ENCODE results near the gene PTPN14. TPM values are rescaled to one million over a fixed set of nuclear protein-coding genes. Genes with fewer than 3 reads are reported as not detected.

PTPN14 gene
- total RNA-seq, 4 donors from 2014 or later = 4.5 to 9.7 (median 7.1) TPM

DNA sequence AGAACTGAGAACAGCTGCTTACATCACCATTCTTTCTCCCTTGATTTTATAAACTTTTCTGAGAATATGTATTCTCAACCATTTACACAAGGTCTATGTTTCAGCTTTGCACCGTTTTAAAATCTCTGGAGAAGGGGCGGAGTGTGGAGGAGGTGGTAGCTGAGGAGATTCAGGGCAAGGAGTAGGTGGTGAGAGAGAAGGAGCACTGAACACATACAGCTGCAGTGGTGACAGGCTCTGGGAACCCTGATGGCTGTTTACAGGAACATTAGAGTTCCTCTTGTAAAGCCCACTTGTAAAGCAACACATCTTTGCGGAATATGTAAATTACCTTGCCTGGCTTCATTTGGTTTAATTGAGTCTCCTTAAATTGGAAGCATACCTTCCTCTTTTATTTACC lies 180.8 kb downstream of the PTPN14 start:
- in situ Hi-C loops (cut with MboI; ENCODE audit: low pct_ligation_motif_present in 1 of 4, low pct_unique_long_range_greater_than_20kb in 1 of 4, low sequenced_read_pairs in 3 of 4) = no loop called here
- H3K36me3 ChIP-seq = no peaks in the 10 kb centered on the region
- DNase-seq = no peak
- TF ChIP-seq POLR2A (IDR thresholded peaks at IDR 0.05) (no peak), POLR2AphosphoS5 (IDR thresholded peaks at IDR 0.05) (no peak), EP300 (IDR thresholded peaks at IDR 0.05; ENCODE audit: low read depth) (no peak)
- TF ChIP-seq, protein P1, sequence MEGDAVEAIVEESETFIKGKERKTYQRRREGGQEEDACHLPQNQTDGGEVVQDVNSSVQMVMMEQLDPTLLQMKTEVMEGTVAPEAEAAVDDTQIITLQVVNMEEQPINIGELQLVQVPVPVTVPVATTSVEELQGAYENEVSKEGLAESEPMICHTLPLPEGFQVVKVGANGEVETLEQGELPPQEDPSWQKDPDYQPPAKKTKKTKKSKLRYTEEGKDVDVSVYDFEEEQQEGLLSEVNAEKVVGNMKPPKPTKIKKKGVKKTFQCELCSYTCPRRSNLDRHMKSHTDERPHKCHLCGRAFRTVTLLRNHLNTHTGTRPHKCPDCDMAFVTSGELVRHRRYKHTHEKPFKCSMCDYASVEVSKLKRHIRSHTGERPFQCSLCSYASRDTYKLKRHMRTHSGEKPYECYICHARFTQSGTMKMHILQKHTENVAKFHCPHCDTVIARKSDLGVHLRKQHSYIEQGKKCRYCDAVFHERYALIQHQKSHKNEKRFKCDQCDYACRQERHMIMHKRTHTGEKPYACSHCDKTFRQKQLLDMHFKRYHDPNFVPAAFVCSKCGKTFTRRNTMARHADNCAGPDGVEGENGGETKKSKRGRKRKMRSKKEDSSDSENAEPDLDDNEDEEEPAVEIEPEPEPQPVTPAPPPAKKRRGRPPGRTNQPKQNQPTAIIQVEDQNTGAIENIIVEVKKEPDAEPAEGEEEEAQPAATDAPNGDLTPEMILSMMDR (IDR thresholded peaks at IDR 0.05) = no peak
- H3K9me3 ChIP-seq = no peaks in the 10 kb centered on the region
- H3K4me1 ChIP-seq = no peaks in the 10 kb centered on the region
- intact Hi-C loops (cut with DNase I; ENCODE audit: low total_unique reads) = no loop called here
- H3K27me3 ChIP-seq = no peaks in the 10 kb centered on the region
- 87 to 97% methylated on average over 3 of the region's 3 CpGs for WGBS, 2 donors (ENCODE audit: low coverage in 1 of 2)
- H3K4me3 ChIP-seq = no peak overlapping the region
- no peak overlapping the region for H3K27ac ChIP-seq

DNA sequence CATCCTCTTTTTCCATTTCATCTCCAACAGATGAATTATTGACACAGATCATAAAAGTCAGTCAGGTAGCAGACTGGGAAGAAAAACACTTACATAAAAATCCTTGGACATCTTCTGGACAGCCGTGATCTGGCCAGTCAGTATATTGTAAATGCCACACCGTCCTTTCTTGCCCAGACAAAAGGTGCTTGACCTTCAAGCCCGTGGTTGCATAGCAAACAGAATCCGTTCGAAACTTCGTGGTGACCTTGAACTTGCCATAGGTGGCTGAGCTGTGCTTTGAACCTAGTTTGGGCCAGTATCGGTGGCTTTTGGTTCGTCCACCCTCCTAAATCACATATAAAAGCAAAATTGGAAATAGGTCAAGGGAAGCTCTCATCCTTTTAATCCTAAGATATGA lies 182.0 kb downstream of the PTPN14 start:
- no peak overlapping the region for H3K4me3 ChIP-seq
- H3K36me3 ChIP-seq = no peaks in the 10 kb centered on the region
- in situ Hi-C loops (cut with MboI; ENCODE audit: low pct_ligation_motif_present in 1 of 4, low pct_unique_long_range_greater_than_20kb in 1 of 4, low sequenced_read_pairs in 3 of 4) (no loop called here), intact Hi-C loops (cut with DNase I; ENCODE audit: low total_unique reads) (no loop called here)
- no peak overlapping the region for H3K27ac ChIP-seq
- no peaks in the 10 kb centered on the region for H3K27me3 ChIP-seq
- TF ChIP-seq, protein P1 (IDR thresholded peaks at IDR 0.05) = no peak
- TF ChIP-seq POLR2AphosphoS5 (IDR thresholded peaks at IDR 0.05) (no peak), EP300 (IDR thresholded peaks at IDR 0.05; ENCODE audit: low read depth) (no peak), POLR2A (IDR thresholded peaks at IDR 0.05) (no peak)
- H3K4me1 ChIP-seq = no peaks in the 10 kb centered on the region
- no peak for DNase-seq
- H3K9me3 ChIP-seq = no peaks in the 10 kb centered on the region
- 84 to 90% methylated on average over 6 to 8 of the region's 8 CpGs for WGBS, 2 donors (ENCODE audit: low coverage in 1 of 2)

DNA sequence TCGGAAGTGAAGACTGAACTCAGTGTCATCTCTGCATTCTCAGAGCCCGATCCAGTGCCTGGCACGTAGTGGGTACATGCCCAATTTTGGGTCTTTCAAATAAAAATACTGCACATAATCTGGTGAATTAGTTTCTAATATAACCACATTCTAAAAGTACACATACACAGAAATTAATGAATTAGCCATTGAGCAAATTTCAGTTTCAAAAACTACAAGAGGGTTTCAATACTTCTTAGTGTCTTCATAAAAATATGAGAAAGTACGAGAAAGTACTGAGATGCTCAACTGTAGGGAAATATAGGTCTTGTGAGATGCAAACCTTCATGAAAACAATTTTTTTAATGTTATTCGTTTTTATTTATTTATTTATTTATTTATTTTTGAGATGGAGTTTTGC lies 183.6 kb downstream of the PTPN14 start:
- 87 to 93% methylated on average over 4 to 5 of the region's 5 CpGs for whole genome bisulfite sequencing, 2 donors (ENCODE audit: low coverage in 1 of 2)
- no peaks in the 10 kb centered on the region for H3K4me1 ChIP-seq
- no peak overlapping the region for H3K27ac ChIP-seq
- H3K27me3 ChIP-seq = no peaks in the 10 kb centered on the region
- TF ChIP-seq, protein P1 (IDR thresholded peaks at IDR 0.05) = no peak
- no peak for TF ChIP-seq POLR2AphosphoS5 (IDR thresholded peaks at IDR 0.05)
- no peak for TF ChIP-seq EP300 (IDR thresholded peaks at IDR 0.05; ENCODE audit: low read depth)
- TF ChIP-seq POLR2A (IDR thresholded peaks at IDR 0.05) = no peak
- DNase-seq = no peak
- no peak overlapping the region for H3K4me3 ChIP-seq
- intact Hi-C loops (cut with DNase I; ENCODE audit: low total_unique reads) (no loop called here), in situ Hi-C loops (cut with MboI; ENCODE audit: low pct_ligation_motif_present in 1 of 4, low pct_unique_long_range_greater_than_20kb in 1 of 4, low sequenced_read_pairs in 3 of 4) (no loop called here)
- no peaks in the 10 kb centered on the region for H3K36me3 ChIP-seq
- H3K9me3 ChIP-seq = no peaks in the 10 kb centered on the region

DNA sequence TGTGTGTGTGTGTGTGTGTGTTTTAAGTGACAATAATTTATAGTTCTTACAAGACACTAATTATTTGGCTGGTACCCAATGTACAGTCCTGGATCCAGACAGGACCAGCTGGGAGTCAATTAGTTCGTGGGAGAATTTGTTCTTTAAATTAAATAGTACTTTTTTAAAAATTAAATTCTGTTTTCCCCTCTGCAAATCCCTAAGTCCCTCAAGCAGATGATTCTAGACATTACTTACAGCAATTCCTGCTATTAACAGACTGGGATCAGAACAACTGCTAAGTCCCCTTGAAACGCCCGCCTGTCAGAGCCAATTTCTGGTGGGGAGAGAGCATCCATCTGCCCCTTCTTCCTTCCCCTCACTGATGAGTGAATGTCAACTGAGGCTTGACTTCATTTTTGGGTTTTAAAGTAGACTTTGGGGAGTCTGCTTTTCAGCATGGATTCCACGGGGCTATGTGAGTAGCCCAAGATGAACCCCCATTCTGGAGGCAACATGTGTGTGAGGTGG lies 186.6 kb downstream of the PTPN14 start:
- no peaks in the 10 kb centered on the region for H3K4me1 ChIP-seq
- H3K27me3 ChIP-seq = no peaks in the 10 kb centered on the region
- no peaks in the 10 kb centered on the region for H3K36me3 ChIP-seq
- H3K4me3 ChIP-seq = no peak overlapping the region
- intact Hi-C loops (cut with DNase I; ENCODE audit: low total_unique reads) (no loop called here), in situ Hi-C loops (cut with MboI; ENCODE audit: low pct_ligation_motif_present in 1 of 4, low pct_unique_long_range_greater_than_20kb in 1 of 4, low sequenced_read_pairs in 3 of 4) (no loop called here)
- H3K9me3 ChIP-seq = no peaks in the 10 kb centered on the region
- H3K27ac ChIP-seq = no peak overlapping the region
- TF ChIP-seq EP300 (IDR thresholded peaks at IDR 0.05; ENCODE audit: low read depth) = no peak
- TF ChIP-seq POLR2A (IDR thresholded peaks at IDR 0.05) = no peak
- no peak for TF ChIP-seq POLR2AphosphoS5 (IDR thresholded peaks at IDR 0.05)
- TF ChIP-seq, protein P1 (IDR thresholded peaks at IDR 0.05) = no peak
- no peak for DNase-seq
- 76 to 80% methylated on average over 3 to 4 of the region's 4 CpGs for WGBS, 2 donors (ENCODE audit: low coverage in 1 of 2)

All from transverse colon (tissue), 4 donors.